ENCODE measurements around the gene GSG1L2. TPM values are rescaled to one million over a fixed set of nuclear protein-coding genes. Genes with fewer than 3 reads are reported as not detected.

Gene GSG1L2
- total RNA-seq, 1 donor from 2014 or later = not detected

DNA sequence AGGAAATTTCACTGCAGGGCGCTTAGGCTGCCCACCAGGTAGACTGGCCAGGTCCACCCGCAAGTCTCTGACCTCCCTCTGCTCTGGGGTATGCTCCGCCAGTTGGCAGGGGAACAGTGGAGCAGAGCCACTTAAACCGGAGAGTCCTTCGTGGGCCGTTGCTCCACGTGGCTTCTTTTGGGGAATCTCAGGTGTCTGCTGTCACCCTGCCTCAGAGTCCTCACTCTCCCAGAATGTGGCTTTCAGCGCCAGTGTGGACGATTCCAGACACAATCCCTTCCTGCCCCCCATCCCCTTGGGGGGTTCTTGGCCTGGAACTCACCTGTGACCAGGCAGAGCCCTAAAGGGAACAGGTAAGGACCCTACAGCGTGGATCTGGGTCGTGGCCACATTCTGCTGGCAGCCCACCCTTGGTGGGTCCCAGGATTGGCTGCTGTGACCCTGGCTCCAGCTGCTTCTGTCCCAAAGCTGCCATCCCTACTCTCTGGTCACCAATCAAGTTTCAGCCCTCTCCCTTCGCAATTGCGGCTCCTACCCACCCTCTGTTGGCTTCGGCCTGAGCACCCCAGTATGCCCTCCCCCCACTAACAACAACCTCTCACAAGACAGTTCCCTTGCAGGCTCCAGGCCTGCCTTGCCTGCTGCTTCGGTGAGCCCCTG, 52.7 kb downstream of the GSG1L2 start:
- Mint-ChIP-seq H3K4me1 (ENCODE audit: low read depth) (no peaks in the 10 kb centered on the region), H3K36me3 (ENCODE audit: low read depth) (no peaks in the 10 kb centered on the region), H3K27me3 (ENCODE audit: low read depth) (peaks cover 7% of the 10 kb centered on the region), H3K9me3 (ENCODE audit: low read depth) (no peaks in the 10 kb centered on the region), H3K4me3 (ENCODE audit: unreplicated experiment) (no peak overlapping the region), H3K27ac (ENCODE audit: unreplicated experiment) (no peak overlapping the region)
- TF ChIP-seq, protein P1, sequence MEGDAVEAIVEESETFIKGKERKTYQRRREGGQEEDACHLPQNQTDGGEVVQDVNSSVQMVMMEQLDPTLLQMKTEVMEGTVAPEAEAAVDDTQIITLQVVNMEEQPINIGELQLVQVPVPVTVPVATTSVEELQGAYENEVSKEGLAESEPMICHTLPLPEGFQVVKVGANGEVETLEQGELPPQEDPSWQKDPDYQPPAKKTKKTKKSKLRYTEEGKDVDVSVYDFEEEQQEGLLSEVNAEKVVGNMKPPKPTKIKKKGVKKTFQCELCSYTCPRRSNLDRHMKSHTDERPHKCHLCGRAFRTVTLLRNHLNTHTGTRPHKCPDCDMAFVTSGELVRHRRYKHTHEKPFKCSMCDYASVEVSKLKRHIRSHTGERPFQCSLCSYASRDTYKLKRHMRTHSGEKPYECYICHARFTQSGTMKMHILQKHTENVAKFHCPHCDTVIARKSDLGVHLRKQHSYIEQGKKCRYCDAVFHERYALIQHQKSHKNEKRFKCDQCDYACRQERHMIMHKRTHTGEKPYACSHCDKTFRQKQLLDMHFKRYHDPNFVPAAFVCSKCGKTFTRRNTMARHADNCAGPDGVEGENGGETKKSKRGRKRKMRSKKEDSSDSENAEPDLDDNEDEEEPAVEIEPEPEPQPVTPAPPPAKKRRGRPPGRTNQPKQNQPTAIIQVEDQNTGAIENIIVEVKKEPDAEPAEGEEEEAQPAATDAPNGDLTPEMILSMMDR (IDR thresholded peaks at IDR 0.05) = no peak
- peak; percentile 78 for DNase-seq (ENCODE audit: low spot score)

DNA sequence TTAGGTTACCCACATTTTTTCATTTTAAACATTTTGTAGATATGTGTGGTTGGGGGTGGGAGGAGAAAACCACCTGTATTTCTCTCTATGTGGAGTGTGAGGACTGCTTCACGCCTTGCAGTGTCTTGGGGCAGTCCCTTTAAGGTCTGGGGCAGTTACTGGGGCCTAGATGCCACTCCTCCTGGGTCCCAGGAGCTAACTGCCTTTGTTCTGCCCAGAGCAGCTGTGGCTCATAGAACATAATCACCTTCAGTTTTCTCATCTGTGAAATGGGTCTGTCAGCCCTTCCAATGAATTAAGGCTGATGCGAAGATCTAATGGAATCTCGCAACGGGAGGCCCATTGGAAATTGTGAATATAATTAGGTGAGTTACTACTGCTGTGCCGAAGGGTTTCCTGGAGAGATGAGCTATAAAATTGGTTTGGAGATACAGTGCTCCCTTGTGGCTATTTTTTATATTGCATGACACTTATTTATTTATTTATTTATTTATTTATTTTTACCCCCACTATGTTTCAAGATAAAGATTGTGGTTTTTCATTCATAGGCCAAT, 53.4 kb downstream of the GSG1L2 start:
- H3K4me3 Mint-ChIP-seq (ENCODE audit: unreplicated experiment) = no peak overlapping the region
- H3K36me3 Mint-ChIP-seq (ENCODE audit: low read depth) = no peaks in the 10 kb centered on the region
- TF ChIP-seq, protein P1 (IDR thresholded peaks at IDR 0.05) = peak; percentile 85
- no peaks in the 10 kb centered on the region for H3K9me3 Mint-ChIP-seq (ENCODE audit: low read depth)
- H3K27me3 Mint-ChIP-seq (ENCODE audit: low read depth) = peaks cover 13% of the 10 kb centered on the region
- no peak overlapping the region for H3K27ac Mint-ChIP-seq (ENCODE audit: unreplicated experiment)
- DNase-seq (ENCODE audit: low spot score) = no peak
- no peaks in the 10 kb centered on the region for H3K4me1 Mint-ChIP-seq (ENCODE audit: low read depth)

- Mint-ChIP-seq H3K4me3 (ENCODE audit: unreplicated experiment) (no peak overlapping the region), H3K4me1 (ENCODE audit: low read depth) (no peaks in the 10 kb centered on the region), H3K27me3 (ENCODE audit: low read depth) (peaks cover 17% of the 10 kb centered on the region), H3K9me3 (ENCODE audit: low read depth) (no peaks in the 10 kb centered on the region), H3K27ac (ENCODE audit: unreplicated experiment) (no peak overlapping the region), H3K36me3 (ENCODE audit: low read depth) (no peaks in the 10 kb centered on the region)
- TF ChIP-seq, protein P1 (IDR thresholded peaks at IDR 0.05) = no peak
- peak; percentile 44 for DNase-seq (ENCODE audit: low spot score)
Observed at GRCh38 chr17:9767432-9767991, 54.4 kb downstream of the GSG1L2 start.

DNA sequence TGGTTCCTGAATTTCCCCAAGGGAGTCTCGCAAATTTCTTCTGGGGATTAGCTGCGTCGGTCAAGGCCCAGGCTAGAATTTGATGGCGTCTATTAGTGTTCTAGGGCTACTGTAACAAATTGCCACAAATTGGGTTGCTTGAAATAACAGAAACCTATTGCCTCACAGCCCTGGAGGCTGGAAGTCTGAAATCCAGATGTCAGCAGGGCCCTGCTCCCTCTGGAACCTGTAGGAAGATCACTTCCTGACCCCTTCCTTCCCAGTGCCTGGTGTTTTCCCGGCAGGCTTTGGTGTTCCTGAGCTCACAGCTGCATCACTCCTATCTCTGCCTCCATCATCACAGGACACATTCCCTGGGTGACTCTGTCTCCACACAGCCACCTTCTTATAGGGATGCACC, 54.9 kb downstream of the GSG1L2 start:
- Mint-ChIP-seq H3K36me3 (ENCODE audit: low read depth) (no peaks in the 10 kb centered on the region), H3K4me3 (ENCODE audit: unreplicated experiment) (no peak overlapping the region), H3K9me3 (ENCODE audit: low read depth) (no peaks in the 10 kb centered on the region), H3K4me1 (ENCODE audit: low read depth) (no peaks in the 10 kb centered on the region), H3K27ac (ENCODE audit: unreplicated experiment) (no peak overlapping the region), H3K27me3 (ENCODE audit: low read depth) (peaks cover 20% of the 10 kb centered on the region)
- DNase-seq (ENCODE audit: low spot score) = peak; percentile 22
- TF ChIP-seq, protein P1 (IDR thresholded peaks at IDR 0.05) = no peak

- Mint-ChIP-seq H3K9me3 (ENCODE audit: low read depth) (no peaks in the 10 kb centered on the region), H3K27ac (ENCODE audit: unreplicated experiment) (no peak overlapping the region), H3K27me3 (ENCODE audit: low read depth) (peaks cover 20% of the 10 kb centered on the region), H3K36me3 (ENCODE audit: low read depth) (no peaks in the 10 kb centered on the region), H3K4me1 (ENCODE audit: low read depth) (no peaks in the 10 kb centered on the region), H3K4me3 (ENCODE audit: unreplicated experiment) (no peak overlapping the region)
- TF ChIP-seq, protein P1 (IDR thresholded peaks at IDR 0.05) = no peak
- DNase-seq (ENCODE audit: low spot score) = no peak
Observed at GRCh38 chr17:9765322-9765721, 56.6 kb downstream of the GSG1L2 start.

Data from chondrocyte (in vitro differentiated cells).